HG02759 (cell line): ENCODE results near the gene C1orf87.

Experiments
- ATAC-seq: cut with Tn5 transposase; IDR thresholded peaks from one replicate; pipeline ENCODE4 v1.9.1; 2021; ENCODE audit warnings: mild to moderate bottlenecking, moderate library complexity; ENCODE audit not compliant: unreplicated experiment

Gene C1orf87, protein sequence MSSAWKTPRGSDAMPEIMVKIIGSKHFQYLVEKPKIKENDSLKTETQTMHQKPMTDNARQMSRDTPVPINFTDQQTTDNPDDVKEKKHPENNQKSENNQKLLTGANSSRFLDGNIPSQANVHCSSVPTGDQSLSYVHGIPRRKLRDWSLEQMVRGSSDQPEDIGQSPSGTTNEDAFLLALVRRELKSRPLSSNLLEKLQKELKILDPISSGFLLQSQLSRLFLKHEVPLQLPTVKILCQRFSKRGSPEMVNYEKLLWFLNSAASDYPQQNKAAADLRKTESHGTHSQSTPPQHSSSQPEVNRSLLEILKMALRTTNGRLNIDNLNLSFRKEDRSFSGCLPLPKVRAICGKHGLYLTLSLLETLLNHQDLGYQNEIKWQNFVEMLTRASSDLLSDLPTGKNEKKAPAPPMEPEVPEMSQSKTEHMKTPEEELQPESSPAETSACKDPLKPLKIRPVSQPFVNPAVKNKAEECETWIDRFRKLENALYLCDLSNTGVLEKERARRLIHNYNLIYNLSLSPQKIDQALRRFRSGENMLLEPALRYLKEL

DNA sequence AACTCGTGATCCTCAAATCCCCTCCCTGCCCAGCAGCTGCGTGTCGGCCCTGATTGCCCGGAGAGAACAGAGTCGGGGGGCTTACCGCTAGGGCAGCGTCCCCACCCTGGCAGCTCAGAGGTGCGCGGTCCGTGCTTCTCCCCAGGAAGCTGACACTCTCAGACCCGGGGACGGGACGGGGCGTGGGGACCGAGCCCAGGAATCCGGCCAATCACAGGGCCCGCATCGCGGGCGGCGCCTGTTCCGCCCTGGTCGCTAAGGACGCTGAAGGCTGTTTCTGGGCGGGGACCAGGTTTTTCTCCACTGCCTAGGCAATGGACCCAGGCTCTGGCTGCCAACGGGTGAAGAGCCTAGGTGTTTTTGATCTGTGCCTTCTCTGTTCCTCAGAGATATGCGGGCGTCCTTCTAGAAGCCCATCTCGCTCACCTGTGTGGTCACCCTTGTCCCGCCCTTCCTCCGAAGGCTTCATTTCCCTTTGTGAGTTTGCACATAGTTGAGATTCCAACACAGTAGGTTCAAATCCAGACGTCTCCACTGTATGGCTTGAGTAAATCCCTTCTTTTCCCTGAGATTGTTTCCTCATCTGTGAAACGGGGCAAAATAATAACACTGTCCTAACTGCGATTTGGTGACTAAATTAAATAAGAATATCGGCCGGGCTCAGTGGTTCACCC, at the start of gene C1orf87:
Gene C1orf87, minus strand, starts transcription at position 166 of the 674 bp plus-strand sequence. CDS start 1,127 bp downstream, outside the sequence.
- peak; percentile 44 for ATAC-seq

DNA sequence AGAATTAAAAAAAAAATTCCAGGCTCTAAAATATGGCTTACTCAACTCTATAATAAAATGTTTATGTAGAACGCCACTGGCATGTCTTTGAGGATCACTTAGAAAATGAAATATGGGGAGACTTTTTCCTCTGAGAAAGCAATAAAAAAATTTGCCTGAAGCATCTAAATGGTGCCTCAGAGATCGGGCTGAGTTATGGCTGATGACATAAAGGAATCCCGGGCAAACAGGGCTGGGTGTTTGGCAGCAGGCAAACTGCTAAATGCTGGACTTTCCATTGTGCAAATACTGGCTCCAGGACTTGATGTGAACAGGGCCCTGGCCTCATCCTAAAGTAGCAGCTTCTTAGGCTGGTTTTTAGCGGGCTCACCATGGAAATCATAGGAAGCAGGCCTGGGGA, 44.5 kb upstream of the C1orf87 start:
- ATAC-seq = no peak

DNA sequence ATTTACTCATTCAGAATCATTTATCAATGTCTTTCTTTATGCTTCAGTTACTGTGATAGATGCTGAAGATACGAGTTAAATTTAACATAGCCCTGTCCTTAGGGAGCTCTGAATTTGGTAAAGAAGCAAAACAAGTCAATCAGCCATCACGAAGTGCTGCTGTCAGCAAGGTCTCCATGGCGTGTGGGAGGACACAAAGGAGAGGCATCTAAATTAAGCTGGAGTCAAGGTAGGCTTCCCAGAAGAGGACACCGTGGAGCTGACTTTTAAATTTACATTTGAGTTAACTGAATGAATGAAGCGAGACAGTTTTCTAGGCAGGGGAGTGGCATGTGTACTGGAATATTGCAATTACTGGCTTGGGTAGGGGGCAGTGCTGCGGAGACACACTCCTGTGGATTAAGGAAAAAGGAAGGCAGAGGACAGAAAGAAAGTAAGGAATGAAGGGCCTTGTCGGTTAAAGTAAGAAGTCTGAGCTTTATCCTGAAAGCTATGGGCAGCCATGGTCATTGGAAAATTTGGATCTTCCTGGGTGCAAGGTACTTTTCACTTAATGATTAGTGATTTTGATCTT, 41.3 kb upstream of the C1orf87 start:
- ATAC-seq = no peak

DNA sequence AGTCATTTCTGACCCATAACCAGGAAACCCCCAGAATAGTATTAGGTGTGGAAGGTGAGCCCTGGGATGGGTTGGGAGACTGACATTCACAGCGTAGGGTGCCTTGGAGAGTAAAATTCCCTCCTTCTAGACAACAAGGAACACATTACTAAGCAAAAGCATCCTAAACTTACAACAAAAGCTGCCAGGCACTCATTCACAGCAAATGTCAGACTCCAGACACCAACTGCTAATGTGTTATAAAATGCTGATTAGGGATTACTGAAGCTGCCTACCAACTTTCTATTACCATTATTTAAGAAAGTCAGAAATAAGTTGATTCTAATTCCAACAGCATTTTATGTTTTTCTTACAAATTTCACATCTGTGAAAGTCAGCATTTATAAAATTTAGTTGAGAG, 40.0 kb upstream of the C1orf87 start:
- ATAC-seq = no peak

DNA sequence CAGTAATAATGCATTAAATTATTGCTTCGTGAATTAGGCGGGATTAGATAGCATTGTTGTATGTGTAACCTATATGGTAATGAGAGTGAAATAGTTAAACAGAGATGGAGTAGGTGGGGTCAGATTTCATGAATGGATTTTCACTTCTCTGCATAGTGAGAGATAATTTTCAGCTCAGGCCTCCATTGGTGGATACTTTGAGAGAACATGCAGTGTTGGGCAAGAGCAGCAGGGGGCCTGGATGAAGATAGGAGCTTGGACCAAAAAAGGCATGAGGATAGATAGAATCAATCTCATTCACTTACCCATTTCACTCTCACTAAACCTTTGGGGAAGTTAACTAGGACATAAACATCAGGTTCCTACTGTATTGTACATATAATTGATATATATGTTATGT, 39.5 kb upstream of the C1orf87 start:
- ATAC-seq = no peak

DNA sequence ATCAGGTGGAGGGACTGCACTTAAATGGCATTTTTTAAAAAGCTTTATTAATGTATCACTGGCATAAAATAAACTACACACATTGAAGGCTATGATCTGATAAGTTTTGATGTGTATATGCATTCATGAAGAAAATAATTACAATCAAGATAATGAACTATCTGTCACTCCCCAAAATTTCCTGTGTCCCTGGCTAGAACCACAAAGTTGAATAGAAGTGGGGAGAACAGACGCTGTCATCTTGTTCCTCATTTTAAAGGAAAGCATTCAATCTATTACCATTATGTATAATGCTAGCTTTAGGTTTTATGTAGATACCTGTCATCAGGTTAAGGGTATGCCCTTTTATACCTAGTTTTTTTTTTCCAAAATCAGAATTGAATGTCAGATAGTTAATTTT, 38.1 kb upstream of the C1orf87 start:
- no peak for ATAC-seq

DNA sequence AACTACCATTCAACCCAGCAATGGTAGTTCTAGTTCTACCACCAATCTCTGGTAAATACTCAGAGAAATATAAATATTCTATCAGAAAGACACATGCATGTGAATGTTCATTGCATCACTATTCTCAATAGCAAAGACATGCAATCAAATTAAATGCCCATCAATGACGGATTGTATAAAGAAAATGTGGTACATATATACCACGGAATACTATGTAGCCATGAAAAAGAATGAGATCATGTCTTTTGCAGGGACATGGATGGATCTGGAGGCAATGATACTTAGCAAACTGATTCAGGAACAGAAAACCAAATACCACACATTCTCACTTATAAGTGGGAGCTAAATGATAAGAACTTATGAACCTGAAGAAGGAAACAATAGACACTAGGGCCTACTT, 37.5 kb upstream of the C1orf87 start:
- no peak for ATAC-seq

DNA sequence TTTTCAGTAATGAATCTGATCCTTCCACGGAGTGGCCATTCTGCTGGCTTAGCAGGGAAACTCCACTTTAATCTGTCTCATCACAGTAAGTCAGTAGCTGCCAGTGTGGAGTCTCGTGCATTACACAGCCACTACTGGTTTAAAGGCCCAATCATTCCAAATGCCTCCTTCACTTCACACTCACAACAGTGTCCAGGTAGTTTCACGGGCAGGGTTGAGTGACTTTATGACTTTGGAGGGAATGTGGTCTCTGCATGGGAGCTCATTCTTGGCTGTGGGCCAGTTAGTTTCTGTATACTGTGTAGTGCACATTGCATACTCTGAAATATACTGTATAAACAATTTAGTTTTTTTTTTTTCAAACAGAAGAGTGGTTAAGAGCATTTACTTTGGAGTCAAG, 34.6 kb upstream of the C1orf87 start:
- no peak for ATAC-seq

DNA sequence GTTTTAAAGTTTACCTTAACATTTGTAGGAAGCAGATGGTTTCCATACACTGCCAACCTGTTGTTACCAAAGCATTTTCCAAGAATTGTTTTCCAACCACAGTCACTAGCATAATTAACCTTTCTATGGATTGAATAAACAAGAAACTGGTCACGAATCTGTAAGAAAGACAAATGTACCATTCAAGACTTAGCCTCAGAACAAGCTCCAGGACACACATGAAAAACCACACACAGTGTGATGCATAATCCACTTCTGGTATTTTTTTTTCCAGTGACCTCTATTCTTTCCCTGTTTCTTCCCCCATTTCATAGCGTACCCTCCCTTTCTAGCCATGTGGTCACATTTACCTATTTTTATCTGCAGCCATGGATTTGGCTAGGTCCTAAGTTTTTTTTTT, 29.6 kb upstream of the C1orf87 start:
- no peak for ATAC-seq

DNA sequence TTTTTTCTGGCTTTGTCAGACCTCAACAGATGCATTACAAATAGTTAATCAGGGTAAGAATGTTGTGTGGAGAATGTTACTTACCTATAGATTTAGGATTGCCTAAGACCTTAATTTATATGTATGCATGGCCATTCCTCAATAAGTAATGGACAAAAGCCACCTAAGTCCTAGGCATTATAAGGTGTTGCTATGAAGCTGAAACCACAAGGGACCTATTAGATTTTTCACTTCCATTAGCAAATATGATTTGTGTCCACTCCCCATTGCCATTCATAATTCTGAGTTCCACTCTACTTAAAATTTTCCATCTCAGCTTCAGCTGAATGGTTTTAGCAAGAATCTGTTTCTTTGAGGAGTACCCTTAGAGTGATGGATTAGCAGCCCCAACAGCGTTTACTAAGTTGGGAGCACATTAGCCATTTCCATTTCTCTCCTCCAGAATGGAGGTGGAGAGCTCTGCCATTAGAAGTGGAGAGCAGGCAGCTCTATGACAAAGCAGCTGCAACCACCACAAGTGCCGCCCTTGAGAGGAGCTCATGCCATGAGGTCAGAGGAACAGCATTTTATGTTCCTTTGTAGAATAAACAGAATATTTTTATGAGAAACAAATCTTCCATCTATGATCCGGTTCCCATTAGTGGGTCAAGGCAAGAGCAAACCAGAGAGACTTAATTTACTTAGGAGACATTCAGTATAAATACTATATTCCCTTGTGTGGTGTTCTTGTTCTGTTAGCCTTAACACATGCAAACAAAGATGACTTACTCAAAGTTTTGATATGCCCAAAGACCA, 28.9 kb upstream of the C1orf87 start:
- no peak for ATAC-seq

DNA sequence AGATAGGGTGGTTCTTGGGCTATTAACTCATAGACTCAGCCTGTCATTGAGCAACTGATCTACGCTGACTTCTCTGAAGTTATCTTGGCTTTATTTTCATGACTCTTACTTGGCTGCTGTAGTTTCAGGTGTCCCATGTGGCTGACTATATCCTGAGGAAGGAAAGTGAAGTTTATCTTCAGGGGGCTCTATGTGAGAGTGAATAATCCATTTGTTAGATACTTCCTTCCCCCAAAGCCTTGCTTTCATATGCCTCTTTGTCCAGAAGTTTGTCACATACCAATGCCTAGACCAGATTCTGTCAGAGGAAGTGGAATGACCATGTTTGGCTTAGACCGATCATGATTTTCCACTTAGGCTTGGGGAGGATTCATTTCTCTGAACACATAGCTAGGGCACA, 27.9 kb upstream of the C1orf87 start:
- ATAC-seq = no peak

DNA sequence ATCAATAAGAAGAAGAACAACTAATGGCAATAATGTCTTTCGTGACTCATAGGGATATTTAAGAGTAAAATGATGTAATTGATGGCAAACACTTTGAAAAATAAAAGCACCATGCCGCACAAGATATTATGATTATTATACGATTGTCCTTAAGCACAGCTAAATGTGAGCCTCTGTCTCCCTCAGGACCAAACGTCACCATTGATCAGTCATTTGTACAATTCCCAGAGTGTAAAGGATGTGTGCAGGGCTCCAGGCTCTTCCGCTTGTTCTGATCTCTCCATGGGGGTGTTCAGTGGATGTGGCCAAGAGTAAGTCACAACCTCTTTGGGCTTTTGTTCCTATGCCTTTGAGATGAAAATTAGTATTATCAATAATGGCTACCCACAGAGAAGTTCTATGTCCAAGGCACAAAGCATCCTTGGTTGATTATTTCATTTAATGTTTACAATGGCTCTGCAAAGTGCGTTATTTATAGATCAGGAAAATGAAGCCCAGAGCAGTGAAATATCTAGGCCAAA, 17.7 kb upstream of the C1orf87 start:
- no peak for ATAC-seq

DNA sequence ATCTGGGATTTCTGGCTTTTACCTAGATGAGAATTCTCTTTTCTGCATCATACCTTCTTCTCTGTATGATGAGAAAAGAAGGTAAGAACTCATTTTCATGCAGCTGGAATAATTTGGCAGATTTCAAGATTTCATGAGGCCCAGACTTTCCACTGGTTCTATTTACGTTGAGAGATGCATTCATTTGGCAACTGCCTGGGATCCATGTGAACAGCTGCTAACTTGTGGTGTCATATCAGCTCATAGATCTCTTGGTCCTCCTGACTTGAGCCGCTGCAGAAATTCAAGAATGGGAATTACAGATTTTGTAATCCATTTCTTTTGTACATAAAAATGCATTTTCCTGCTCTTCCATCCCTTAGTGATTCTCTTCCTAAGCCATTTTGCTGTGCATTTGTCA, 17.1 kb upstream of the C1orf87 start:
- no peak for ATAC-seq

DNA sequence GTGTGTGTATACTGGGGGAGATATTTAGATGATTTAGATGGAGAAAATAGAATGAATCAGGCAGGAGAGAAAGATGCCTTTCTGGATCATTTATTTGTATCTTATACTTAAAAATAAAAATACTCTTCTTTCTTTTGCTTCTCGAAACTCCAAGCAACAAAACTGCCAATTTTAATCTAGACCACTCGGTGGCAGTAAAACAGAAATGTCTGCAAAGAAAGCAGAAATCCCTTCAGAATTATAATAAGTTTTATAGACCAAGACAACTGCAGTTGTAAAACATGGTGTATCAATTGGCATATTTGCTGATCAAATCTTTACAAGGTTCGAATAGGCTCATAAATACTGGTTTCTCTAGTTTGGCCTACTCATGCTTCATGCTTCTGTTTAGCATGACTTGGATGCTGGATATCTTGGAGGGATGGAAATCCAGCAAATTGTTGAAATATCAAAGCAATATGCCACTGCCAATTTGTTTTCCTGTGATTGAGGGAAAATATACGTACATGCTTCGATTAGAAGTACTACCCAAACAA, 15.1 kb upstream of the C1orf87 start:
- ATAC-seq = no peak

DNA sequence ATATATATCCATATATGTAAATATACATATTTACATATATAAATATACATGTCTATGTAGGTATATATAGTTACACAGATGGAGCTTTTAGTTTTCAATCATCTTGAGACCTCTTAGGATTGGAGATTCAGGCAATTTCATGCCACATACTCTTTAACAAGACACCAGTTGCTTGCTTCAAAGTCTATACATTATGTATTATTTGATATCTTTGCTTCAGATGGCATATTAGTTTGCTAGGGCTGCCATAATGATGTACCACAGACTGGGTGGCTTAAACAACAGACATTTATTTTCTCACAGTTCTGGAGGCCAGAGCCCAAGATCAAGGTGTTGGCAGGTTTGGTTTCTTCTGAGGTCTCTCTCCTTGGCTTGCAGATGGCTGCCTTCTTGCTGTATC, 14.1 kb upstream of the C1orf87 start:
- no peak for ATAC-seq

DNA sequence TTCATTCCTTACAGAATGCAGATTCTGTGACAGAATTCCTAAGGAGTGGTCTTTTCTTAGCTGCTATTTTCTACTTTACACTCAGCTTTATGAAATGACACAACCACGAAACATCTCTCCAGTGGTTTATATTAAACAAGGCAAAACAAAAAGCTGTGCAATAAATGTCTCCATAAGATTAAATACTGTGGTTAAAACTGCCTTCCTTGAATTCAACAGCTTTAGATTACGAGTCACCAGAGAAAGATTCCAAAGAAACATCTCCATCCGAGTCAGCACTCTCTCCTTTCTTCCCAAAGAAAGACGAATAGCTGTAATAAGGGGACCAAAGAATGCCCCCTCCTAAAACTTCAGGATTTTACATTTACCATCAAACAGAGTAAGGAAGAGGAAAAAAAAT, 4.6 kb upstream of the C1orf87 start:
- ATAC-seq = no peak

DNA sequence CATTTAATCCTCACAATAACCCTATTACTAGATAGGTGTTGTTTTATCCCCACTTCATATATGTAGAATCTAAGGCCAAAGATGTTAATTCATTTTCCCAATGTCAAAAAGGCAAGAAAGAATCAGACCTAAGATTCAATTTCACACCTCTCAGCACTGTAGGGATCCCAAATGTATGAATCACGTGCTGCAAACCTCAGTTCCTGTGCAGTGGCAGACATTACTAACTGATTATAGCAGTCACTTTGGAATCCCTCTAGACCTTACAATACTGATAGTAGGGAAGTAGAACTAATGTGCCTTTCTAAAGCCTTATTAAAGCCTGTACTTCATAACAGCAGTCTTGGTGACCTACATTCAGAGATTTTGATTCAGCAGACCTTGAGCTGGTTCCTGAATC, 2.3 kb downstream of the C1orf87 start:
- no peak for ATAC-seq

DNA sequence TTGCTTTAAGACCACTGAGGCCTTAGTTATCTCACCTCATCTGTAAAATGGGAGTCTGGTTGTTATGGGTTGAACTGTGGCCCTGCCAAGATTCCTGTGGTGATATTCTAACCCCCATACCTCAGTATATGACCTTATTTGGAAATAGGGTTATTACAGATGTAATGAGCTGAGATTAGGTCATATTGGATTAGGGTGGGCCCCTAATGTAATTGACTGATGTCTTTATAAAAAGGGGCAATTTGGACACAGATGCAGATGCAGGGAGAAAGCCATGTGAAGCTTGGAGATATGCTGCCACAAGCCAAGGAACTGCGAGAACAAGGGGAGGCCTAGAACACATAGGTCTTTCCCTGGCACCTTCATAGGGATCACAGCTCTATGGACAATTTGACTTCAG, 3.9 kb downstream of the C1orf87 start:
- no peak for ATAC-seq

DNA sequence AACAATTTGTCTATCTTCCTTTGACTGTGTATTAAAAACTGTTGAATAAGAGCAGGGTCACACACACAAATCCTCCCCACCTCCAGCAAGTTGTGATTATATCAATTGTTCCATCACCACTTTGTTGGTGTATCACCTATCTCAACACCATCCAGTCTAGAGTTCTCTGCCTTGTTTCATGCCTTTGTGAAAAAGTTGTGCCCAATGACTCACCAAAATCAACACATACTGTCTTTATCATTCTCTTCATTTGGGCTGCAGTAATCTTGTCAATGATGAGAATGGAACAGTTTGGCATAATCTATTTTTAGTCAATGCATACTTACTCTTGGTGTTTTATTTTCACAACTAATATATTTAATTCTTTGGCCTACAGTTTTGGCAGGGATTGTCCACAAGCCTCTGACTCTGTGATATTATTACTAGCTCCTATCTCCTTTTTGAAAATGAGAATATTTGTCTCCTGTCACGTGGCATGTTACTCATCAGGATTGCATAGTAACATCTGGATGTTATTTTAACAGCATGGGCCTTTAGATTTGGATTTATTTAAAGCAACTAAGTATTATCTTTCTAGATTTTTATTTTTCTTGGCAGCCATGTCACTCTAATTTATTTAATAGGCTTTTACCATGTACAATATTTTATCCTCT, 5.1 kb downstream of the C1orf87 start:
- ATAC-seq = no peak

DNA sequence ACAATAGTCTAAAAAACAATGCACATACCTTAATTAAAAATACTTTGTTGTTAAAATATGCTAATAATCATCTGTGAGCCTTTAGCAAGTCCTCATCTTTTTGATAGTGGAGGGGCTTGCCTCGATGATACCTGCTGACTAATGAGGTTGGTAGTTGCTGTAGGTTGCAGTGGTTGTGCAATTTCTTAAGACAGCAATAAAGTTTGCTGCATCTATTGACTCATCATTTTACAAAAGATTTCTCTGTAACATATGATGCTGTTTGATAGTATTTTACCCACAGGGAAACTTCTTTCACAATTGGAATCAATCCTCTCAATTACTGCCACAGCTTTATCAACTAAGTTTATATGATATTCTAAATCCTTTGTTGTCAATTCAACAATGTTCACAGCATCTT, 7.6 kb downstream of the C1orf87 start:
- no peak for ATAC-seq
